Measurements from ENCODE around the gene PLD5. TPM values are rescaled to one million over a fixed set of nuclear protein-coding genes. Genes with fewer than 3 reads are reported as not detected.

PLD5 gene
- total RNA-seq, 1 experiment from 2014 or later, result not detected

DNA sequence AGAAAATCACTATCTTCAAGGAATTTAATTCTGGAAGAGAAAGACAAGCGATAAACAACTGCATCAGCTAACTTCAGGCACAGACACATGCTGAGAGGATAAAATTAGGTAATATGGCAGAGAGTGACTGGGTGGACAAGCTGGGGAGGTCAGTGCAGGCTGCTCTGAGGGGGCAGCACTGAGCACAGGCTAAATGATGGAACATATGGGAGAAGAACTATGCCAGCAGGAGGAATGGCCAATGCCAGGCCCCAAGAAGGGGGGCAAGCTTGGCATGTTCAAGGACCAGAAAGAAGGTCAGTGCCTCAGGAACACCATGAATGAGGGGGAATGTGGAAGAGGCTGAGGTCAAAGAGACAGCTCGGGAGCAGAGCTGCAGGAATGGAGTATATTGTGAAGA, 334.9 kb downstream of the PLD5 start:
- no TSS peak for BruUV-seq (replicated peaks)
- H3K9me3 ChIP-seq (ENCODE audit: control insufficient read depth, insufficient read depth, low read depth, low read length), result no peaks in the 10 kb centered on the region
- H3K27ac ChIP-seq (ENCODE audit: low read length), result no peak overlapping the region
- in situ Hi-C loops (cut with HindIII; ENCODE audit: low pct_unique_long_range_greater_than_20kb, low sequenced_read_pairs), result no loop called here
- TF ChIP-seq, protein P1, sequence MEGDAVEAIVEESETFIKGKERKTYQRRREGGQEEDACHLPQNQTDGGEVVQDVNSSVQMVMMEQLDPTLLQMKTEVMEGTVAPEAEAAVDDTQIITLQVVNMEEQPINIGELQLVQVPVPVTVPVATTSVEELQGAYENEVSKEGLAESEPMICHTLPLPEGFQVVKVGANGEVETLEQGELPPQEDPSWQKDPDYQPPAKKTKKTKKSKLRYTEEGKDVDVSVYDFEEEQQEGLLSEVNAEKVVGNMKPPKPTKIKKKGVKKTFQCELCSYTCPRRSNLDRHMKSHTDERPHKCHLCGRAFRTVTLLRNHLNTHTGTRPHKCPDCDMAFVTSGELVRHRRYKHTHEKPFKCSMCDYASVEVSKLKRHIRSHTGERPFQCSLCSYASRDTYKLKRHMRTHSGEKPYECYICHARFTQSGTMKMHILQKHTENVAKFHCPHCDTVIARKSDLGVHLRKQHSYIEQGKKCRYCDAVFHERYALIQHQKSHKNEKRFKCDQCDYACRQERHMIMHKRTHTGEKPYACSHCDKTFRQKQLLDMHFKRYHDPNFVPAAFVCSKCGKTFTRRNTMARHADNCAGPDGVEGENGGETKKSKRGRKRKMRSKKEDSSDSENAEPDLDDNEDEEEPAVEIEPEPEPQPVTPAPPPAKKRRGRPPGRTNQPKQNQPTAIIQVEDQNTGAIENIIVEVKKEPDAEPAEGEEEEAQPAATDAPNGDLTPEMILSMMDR (IDR thresholded peaks at IDR 0.05), result peak; percentile 45
- no peak for TF ChIP-seq SIN3A (IDR thresholded peaks at IDR 0.05; ENCODE audit: borderline replicate concordance, insufficient read depth, low read depth, low read length)
- H3K4me3 ChIP-seq (ENCODE audit: low read depth in 2 of 2, low read length in 2 of 2), result no peak overlapping the region
- no peaks in the 10 kb centered on the region for H3K4me1 ChIP-seq (ENCODE audit: control insufficient read depth, insufficient read depth, low read length)
- ChIA-PET CTCF (interaction anchor here (0.7 kb wide), 1 partner anchor 13 kb away, joined by 13 read pairs; no protein-coding TSS in a partner anchor), POLR2A (no interaction called here)
- intact Hi-C loops (cut with micrococcal nuclease; ENCODE audit: unreplicated experiment), result no loop called here
- no peak for DNase-seq (ENCODE audit: low read depth, low spot score)
- ATAC-seq, result no peak
- no peaks in the 10 kb centered on the region for H3K27me3 ChIP-seq (ENCODE audit: control insufficient read depth, insufficient read depth, low read length)
- no peaks in the 10 kb centered on the region for H3K36me3 ChIP-seq (ENCODE audit: control insufficient read depth, insufficient read depth, low read length)

DNA sequence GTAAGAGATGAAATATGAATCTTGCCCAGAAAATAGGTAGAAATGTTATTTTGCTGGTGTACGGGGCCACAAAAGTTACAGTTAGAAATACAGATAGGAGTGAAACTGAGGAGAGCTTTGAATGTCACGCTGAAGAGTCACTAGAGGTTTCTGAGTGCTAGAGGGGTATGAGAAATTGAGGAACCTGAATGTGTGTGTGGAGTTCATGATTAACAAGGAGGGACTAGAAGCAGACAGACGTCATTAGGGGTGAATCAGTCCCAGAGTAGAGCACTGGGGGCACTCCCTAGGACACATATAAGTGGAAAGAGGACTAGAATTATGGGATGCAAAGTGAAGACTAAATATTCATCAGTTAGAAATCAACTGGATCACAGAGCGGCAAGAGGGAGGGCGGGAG, 336.7 kb downstream of the PLD5 start:
- Histone ChIP-seq H3K27me3 (ENCODE audit: control insufficient read depth, insufficient read depth, low read length) (no peaks in the 10 kb centered on the region), H3K9me3 (ENCODE audit: control insufficient read depth, insufficient read depth, low read depth, low read length) (no peaks in the 10 kb centered on the region), H3K4me1 (ENCODE audit: control insufficient read depth, insufficient read depth, low read length) (no peaks in the 10 kb centered on the region), H3K4me3 (ENCODE audit: low read depth in 2 of 2, low read length in 2 of 2) (no peak overlapping the region), H3K27ac (ENCODE audit: low read length) (no peak overlapping the region; the same call in 1 of the 2 replicates), H3K36me3 (ENCODE audit: control insufficient read depth, insufficient read depth, low read length) (no peaks in the 10 kb centered on the region)
- TF ChIP-seq POLR2AphosphoS5 (IDR thresholded peaks at IDR 0.05; ENCODE audit: low read depth, low read length), result no peak
- TF ChIP-seq, protein P1 (IDR thresholded peaks at IDR 0.05), result no peak
- BruUV-seq (replicated peaks), result no TSS peak
- CTCF ChIA-PET, result no interaction called here
- no peak for ATAC-seq
- intact Hi-C loops (cut with micrococcal nuclease; ENCODE audit: unreplicated experiment), result no loop called here
- POLR2A ChIA-PET, result no interaction called here
- in situ Hi-C loops (cut with HindIII; ENCODE audit: low pct_unique_long_range_greater_than_20kb, low sequenced_read_pairs), result no loop called here
- DNase-seq (ENCODE audit: low read depth, low spot score), result no peak

DNA sequence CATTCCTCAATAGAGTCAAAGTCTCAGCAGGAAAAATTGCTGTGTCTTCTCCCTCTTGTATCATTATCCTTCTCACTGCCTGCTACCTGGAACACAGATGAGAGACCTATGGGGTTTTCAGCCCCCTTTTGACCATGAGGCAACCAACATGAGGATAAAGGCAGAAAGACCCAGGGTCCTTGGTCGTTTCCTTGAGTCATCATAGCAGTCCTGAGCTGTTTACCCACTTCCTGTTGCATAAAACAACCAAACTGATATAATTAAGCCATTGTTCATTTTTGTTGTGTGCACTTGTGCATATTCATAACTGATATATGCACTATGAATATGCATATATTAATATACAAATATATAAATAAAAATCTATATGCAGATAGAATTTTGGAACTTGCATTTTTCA, 337.3 kb downstream of the PLD5 start:
- CTCF ChIA-PET, result no interaction called here
- in situ Hi-C loops (cut with HindIII; ENCODE audit: low pct_unique_long_range_greater_than_20kb, low sequenced_read_pairs) (no loop called here), intact Hi-C loops (cut with micrococcal nuclease; ENCODE audit: unreplicated experiment) (no loop called here)
- no peak overlapping the region for H3K4me3 ChIP-seq (ENCODE audit: low read depth in 2 of 2, low read length in 2 of 2)
- POLR2A ChIA-PET, result no interaction called here
- no peaks in the 10 kb centered on the region for H3K9me3 ChIP-seq (ENCODE audit: control insufficient read depth, insufficient read depth, low read depth, low read length)
- no TSS peak for BruUV-seq (replicated peaks)
- H3K4me1 ChIP-seq (ENCODE audit: control insufficient read depth, insufficient read depth, low read length), result no peaks in the 10 kb centered on the region
- H3K27ac ChIP-seq (ENCODE audit: low read length), result no peak overlapping the region
- TF ChIP-seq, protein P2, sequence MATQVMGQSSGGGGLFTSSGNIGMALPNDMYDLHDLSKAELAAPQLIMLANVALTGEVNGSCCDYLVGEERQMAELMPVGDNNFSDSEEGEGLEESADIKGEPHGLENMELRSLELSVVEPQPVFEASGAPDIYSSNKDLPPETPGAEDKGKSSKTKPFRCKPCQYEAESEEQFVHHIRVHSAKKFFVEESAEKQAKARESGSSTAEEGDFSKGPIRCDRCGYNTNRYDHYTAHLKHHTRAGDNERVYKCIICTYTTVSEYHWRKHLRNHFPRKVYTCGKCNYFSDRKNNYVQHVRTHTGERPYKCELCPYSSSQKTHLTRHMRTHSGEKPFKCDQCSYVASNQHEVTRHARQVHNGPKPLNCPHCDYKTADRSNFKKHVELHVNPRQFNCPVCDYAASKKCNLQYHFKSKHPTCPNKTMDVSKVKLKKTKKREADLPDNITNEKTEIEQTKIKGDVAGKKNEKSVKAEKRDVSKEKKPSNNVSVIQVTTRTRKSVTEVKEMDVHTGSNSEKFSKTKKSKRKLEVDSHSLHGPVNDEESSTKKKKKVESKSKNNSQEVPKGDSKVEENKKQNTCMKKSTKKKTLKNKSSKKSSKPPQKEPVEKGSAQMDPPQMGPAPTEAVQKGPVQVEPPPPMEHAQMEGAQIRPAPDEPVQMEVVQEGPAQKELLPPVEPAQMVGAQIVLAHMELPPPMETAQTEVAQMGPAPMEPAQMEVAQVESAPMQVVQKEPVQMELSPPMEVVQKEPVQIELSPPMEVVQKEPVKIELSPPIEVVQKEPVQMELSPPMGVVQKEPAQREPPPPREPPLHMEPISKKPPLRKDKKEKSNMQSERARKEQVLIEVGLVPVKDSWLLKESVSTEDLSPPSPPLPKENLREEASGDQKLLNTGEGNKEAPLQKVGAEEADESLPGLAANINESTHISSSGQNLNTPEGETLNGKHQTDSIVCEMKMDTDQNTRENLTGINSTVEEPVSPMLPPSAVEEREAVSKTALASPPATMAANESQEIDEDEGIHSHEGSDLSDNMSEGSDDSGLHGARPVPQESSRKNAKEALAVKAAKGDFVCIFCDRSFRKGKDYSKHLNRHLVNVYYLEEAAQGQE (IDR thresholded peaks at IDR 0.05; ENCODE audit: insufficient read depth in 1 of 2, low read depth in 2 of 2, low read length in 1 of 2), result no peak
- no peak for TF ChIP-seq POLR2AphosphoS5 (IDR thresholded peaks at IDR 0.05; ENCODE audit: low read depth, low read length)
- TF ChIP-seq, protein P1 (IDR thresholded peaks at IDR 0.05), result no peak
- TF ChIP-seq TCF7L2 (IDR thresholded peaks at IDR 0.05; ENCODE audit: low read depth, low read length), result no peak
- TF ChIP-seq SIN3A (IDR thresholded peaks at IDR 0.05; ENCODE audit: borderline replicate concordance, insufficient read depth, low read depth, low read length), result no peak
- H3K36me3 ChIP-seq (ENCODE audit: control insufficient read depth, insufficient read depth, low read length), result no peaks in the 10 kb centered on the region
- DNase-seq (ENCODE audit: low read depth, low spot score) (no peak), ATAC-seq (no peak)
- no peaks in the 10 kb centered on the region for H3K27me3 ChIP-seq (ENCODE audit: control insufficient read depth, insufficient read depth, low read length)

All from Panc1 (cell line).